ENCODE results near the gene STAT5B.
"Not testable (repeated sequence)": the region's sequence is repeated elsewhere in the genome, so short reads cannot be mapped to it uniquely, and the experiment has no call there.

STAT5B gene

DNA sequence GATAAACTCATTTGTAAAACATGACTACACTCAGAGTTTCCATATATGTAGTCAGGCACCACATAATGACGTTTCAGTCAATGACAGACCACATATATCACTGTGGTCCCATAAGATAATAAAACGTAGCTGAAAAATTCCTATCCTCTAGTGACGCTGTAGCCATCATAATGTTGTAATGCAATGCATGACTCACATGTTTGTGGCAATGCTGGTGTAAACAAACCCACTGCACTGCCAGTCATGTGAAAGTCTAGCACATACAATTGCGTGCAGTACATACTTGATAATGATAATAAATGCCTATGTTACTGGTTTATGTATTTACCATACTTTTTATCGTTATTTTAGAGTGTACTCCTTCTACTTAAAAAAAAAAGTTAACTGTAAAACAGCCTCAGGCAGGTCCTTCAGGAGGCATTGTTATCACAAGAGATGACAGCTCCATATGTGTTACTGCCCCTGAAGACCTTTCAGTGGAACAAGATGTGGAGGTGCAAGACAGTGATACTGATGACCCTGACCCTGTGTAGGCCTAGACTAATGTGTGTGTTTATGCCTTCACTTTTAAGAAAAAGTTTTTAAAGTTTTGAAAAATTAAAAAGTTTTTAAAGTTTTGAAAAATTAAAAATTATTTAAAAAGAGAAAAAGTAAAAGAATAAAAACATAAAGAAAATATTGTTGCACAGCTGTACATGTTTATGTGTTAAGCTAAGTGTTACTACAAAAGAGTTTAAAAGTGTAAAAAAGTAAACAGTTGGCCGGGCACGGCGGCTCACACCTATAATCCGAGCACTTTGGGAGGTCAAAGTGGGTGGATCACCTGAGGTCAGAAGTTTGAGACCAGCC lies 9.0 kb downstream of the STAT5B start:
- DNase-seq, result peak; percentile 64

DNA sequence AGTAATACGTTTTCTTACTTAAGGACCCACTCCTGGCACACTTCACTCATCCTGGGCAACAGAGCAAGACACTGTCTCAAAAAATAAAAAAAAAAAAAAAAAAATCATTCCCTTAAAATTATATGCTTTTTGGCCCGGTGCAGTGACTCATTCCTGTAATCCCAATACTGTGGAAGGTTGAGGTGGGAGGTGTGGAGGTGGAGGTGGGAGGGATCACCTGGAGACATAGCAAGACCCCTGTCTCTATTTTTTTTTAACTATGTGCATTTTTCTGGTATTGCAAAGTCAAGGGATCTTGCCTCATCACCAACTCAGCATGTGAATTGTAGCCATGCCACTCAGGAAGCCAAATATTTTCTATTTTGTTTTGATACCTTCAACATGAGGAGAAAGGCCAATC lies 9.7 kb downstream of the STAT5B start:
- no peak for DNase-seq

GRCh38 chr17:42264366-42264765 lies 11.8 kb downstream of the STAT5B start:
- not testable (repeated sequence) for DNase-seq

GRCh38 chr17:42260318-42260717 lies 15.9 kb downstream of the STAT5B start:
- no peak for DNase-seq

DNA sequence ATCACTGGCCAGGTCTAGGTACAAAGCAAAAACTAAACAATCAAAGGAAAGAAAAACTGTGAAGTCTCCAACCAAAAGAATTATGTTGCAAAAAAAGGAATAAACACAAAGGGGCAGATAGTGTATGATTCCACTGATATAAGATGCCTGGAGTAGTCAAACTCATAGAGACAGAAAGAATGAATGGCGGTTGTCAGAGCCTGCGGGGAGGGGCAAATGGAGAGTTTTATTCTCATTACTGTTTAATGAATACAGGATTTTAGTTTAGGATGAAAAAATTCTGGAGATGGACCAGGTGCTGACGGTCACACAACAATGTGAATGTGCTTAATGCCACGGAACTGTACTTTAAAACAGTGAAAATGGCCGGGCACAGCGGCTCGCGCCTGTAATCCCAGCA lies 20.7 kb downstream of the STAT5B start:
- no peak for DNase-seq

DNA sequence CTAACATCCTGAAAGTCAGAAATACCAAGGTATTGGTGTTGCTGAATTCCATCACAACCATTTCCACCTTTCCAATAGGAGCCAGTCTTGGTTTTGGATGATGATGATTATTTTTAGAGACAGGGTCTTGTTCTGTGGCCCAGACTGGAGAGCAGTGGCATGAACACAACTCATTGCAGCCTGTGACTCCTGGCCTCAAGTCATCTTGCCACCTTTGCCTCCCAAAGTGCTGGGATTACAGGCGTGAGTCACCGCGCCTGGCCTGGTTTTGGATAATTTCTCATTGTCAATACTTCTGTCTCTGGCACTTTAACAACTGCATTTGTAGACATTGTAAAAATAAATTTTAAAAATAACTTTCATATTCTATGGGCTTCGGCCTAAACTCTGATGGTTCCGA lies 22.6 kb downstream of the STAT5B start:
- DNase-seq, result no peak

DNA sequence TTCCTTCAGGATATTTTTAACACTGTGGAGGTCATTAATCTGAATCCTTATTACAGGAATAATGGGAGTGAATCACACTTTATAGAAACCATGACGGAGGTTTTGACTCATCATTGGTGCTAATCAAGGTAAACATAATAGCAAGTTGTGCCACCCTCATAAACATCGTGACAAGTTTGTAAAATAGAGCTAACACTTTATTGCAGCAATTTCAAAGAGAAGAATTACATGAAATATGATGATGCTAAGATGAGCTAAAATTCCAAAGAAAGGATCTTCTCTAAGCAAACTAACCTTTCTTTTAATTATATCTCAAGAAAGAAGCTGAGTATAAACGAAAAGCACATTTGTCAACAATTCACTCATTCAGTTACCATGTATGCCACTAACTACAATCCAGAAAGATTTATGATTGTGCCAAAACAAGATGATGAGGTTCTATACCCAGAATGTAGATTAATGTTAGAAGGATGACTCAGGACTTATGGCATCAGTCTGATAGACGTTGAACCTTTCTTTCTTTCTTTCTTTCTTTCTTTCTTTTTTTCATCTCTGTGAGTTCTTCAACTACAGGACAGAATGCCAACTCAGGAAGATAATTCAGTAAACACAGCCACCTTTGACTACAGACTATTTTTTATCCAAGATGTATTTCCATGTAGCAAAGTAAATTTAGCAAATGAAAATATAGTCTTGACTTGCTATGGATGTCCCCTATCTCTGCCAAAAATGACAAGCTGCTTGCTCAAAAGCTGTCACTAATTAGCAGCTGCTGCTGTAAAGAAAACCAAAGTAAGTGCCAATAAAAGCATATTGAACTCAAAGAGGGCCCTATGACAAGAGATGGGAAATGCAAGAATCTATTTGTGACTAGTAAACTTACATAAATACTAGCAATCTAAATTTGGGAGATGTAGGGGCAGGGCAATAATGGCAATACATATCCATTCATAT lies 23.3 kb downstream of the STAT5B start:
- DNase-seq, result no peak

DNA sequence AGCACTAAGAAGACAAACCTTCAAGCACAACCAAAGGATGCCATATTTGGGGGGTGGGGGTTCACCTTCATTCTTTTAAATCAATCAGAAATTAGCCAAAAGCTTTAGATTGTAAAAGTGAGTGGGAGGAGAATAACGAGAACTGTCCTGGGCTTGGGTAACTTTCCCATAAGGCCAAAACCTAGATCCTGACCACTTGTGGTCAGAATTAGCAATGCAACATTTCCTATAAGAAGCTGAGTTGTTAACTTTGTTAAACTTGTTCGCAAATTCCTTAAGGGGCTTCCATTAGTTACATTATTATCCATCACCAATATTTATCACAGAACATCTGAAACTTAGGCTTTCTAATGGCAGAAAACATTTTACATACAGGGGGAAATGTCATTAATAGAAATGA lies 25.1 kb downstream of the STAT5B start:
- DNase-seq, result no peak

DNA sequence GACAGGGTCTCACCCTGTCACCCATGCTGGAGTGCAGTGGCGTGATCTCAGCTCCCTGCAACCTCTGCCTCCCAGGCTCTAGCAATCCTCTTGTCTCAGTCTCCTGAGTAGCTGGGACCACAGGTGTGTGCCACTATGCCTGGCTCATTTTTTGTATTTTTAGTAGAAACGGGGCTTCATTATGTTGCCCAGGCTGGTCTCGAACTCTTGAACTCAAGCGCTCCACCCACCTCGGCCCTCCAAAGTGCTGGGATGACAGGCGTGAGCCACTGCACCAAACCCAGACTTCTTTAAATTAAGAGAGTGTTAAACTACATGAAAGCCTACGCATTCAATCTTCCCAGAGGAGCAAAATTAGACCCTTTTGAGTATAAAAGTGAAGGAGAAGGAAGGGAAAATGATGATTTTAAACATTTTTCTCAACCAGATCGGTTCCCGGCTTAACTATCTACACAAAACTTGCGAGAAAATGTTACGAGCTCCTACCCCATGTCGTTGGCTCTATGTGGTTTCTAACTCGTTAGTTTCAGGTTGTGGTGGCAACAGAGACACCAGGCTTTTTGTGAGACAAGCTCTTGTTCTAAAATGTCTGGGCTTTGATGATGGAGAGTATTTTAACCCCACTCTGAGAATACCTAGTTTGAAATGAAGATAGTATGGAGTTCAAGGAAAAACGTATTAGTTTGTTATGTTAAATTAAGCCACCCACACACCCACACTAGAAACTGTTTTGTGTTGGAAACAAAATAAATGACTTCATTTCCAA lies 26.3 kb downstream of the STAT5B start:
- DNase-seq, result peak; percentile 50

- DNase-seq, result peak; percentile 75
Observed at GRCh38 chr17:42248351-42249179, 27.6 kb downstream of the STAT5B start.

GRCh38 chr17:42247734-42248133 lies 28.5 kb downstream of the STAT5B start:
- DNase-seq, result no peak

- DNase-seq, result no peak
Observed at GRCh38 chr17:42246515-42246914, 29.7 kb downstream of the STAT5B start.

DNA sequence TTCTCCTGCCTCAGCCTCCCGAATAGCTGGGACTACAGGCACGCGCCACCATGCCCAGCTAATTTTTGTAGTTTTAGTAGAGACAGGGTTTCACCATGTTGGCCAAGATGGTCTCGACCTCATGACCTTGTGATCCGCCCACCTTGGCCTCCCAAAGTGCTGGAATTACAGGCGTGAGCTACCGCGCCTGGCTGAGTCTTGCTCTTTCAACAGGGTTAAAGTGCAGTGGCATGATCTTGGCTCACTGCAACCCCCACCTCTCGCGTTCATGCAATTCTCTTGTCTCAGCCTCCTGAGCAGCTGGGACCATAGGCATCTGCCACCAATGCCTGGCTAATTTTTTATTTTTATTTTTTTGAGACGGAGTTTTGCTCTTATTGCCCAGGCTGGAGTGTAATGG lies 31.0 kb downstream of the STAT5B start:
- not testable (repeated sequence) for DNase-seq

DNA sequence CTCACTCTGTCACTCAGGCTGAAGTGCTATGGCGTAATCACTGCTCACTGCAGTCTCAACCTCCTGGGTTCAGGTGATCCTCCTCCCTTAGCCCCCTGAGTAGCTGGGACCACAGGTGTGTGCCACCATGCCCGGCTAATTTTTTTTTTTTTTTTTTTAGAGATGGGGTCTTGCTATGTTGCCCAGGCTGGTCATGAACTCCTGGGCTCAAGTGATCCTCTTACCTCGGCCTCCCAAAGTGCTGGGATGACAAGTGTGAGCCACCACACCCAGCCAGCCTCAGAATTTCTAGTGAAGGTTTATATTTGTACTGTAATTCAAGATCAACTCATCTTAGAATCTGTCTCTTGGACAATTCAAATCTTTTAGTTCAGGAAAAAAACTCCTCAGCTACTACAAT lies 32.1 kb downstream of the STAT5B start:
- not testable (repeated sequence) for DNase-seq

DNA sequence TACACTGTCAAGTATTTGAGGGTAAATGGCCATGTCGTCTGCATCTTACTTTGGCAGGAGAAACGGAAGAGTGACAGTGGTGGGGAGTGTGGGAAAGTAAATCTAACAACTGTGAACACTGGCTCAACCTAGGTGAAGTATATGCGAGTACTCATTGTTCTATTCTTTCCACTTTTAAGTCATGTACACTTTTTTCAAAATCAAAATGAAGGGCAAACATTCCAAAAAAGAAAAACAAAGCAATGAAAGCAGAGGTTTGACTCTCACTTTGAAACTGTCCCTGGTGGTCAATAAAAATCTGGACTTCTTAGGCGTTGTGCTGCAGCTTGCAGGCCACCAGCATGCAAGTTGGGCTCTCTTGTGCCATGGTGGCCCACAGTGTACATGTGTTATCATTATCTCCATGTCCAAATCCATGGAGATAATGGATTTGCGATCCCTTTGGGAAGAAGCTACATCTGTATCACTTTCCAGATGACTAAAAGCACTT lies 32.7 kb downstream of the STAT5B start:
- DNase-seq, result no peak

DNA sequence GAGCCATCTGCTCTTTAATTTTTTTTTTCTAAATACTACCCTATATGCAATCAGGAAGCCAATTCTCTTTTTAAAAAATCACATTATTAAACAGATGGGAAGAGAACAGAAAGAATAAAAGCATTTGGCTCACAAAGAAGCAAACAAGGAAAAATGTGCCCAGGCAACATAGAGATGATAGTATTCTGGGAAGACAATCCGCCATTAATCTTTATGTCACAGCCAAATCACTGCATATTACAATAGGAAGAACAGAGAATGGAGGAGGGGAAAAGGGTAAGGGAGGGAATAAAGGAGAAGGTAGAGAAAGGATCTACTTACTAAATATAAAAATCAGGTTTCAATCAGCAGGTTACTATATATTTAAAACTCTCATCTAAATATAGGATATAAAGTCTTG lies 34.3 kb downstream of the STAT5B start:
- no peak for DNase-seq

DNA sequence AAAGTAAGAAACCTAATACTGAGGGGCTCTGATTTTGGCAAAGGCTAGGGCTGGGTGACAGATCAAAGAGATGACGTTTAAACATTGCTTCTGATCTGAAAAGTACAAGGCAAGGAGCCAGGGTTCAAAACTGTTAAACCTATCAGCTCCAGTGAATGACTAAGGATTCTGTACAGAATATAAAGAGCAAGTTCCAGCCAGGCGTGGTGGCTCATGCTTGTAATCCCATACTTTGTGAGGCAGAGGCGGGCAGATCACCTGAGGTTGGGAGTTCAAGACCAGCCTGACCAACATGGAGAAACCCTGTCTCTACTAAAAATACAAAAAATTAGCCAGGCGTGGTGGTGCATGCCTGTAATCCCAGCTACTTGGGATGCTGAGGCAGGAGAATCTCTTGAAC lies 35.3 kb downstream of the STAT5B start:
- DNase-seq, result not testable (repeated sequence)

GRCh38 chr17:42240201-42240600 lies 36.0 kb downstream of the STAT5B start:
- DNase-seq, result no peak

- not testable (repeated sequence) for DNase-seq
Observed at GRCh38 chr17:42239576-42239975, 36.6 kb downstream of the STAT5B start.

GRCh38 chr17:42236760-42237159 lies 39.4 kb downstream of the STAT5B start:
- no peak for DNase-seq

DNA sequence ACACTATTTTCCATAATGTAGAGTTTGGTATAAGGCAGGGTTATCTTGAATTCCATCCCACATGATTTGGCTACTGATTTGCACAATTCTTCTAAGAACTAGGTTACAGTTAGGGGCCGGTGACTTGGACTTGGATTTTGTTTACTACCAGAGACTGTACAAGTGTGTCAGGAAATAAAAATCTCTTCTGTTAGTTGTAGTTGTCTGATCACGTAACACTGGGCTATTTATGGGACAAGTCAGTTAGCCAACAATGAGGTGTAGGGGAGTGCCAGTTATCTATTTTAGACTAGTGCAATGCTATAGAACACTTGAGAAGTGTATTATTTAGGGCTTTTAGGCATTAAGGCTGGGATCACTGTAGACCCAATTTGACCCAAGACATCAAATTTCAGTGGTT lies 42.2 kb downstream of the STAT5B start:
- no peak for DNase-seq

- DNase-seq, result no peak
Observed at GRCh38 chr17:42233156-42233555, 43.0 kb downstream of the STAT5B start.

Measured in effector CD4-positive, alpha-beta T cell (primary cell).